Measurements from ENCODE around the gene COPG2.
"Not testable (repeated sequence)": the region's sequence is repeated elsewhere in the genome, so short reads cannot be mapped to it uniquely, and the experiment has no call there.

COPG2 gene

GRCh38 chr7:130650611-130651120 is 17.9 kb downstream of the COPG2 start:
- no peak for DNase-seq (ENCODE audit: low read depth)

DNA sequence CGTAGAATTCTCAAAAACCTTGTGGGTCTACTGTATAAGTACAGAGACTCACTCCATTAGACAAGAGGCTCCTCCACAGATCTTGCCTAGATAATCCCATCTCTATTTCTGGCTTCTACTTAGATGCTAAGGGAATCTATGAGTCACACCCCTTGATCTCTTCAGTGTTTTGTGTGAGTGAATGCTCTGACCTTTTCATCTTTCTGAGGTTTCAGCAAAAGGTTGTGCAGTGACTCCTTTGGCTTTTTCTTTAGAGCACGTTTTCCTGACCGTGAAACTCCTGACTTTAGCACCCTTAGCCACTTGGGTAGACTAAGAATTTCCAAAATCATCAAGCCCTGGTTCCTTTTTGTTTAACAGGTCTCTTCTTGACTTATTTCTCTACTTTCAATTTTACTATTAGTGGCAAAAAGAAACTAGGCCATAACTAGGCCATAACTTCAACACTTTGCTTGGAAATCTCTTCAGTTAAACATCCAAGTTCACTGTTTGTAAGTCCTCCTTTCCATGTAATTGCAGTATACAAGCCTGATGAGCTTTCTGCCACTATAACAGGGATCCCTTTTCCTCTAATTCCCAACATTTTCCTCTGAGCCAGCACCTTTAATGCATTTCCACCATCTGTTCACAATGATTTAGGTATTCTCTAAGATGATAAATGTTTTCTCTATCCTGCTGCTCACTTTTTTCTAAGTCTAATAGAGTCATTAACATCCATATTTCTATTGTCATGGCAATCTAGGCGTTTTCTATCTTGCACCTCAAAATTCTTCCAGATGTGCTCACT is 19.4 kb downstream of the COPG2 start:
- no peak for DNase-seq (ENCODE audit: low read depth)

GRCh38 chr7:130648580-130648979 is 20.0 kb downstream of the COPG2 start:
- no peak for DNase-seq (ENCODE audit: low read depth)

DNA sequence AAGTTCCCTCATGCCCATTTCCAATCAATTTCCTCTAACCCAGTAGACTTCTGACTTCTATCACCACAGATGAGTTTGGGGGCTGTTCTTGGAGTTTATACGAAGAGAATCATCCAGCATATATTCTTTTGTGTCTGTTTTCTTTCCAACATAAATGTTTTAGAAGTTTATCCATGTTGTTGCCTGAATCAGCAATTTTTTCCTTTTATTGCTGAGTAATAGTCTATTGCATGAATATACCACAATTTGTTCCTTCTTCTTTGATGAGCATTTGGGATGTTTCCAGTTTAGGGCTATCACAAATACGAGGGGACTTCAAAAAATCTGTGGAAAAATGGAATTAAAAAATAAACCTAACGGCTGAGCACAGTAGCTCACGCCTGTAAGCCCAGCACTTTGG is 26.2 kb downstream of the COPG2 start:
- DNase-seq (ENCODE audit: low read depth): no peak

DNA sequence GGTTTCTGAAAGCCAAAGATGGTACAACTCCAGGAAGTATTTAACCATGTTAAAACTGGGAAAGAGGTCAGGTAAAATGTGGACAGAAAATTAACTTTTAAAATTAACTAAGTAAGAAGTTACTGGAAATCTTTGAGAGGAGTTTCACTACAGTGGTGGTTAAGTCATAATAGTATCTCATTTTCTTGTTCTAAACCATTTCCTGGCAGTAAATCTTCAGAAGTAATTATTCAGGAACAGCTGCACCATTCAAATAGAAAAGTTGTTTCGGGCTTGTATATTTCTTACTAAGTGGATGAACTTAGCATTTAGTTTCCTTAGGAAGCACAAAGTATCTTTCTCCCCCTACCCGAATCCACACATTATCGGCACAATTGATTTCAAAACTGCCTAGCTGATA is 27.1 kb downstream of the COPG2 start:
- DNase-seq (ENCODE audit: low read depth): no peak

DNA sequence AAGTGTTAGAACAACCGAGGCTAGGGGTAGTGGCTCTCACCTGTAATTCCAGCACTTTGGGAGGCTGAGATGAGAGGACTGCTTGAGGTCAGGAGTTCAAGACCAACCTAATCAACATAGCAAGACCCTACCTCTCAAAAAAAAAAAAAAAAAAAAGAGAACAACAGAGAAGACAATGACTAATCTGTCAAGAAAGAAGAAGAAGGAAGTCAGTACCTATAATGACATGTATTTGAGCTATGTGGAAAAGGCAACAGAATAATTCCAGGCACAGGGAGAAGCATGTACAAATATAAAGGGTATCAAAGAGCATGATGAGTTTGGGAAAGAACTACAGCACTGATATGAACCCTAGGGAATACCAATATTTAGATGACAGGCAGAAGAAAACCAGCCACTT is 27.5 kb downstream of the COPG2 start:
- no peak for DNase-seq (ENCODE audit: low read depth)

GRCh38 chr7:130639388-130639787 is 29.2 kb downstream of the COPG2 start:
- no peak for DNase-seq (ENCODE audit: low read depth)

DNA sequence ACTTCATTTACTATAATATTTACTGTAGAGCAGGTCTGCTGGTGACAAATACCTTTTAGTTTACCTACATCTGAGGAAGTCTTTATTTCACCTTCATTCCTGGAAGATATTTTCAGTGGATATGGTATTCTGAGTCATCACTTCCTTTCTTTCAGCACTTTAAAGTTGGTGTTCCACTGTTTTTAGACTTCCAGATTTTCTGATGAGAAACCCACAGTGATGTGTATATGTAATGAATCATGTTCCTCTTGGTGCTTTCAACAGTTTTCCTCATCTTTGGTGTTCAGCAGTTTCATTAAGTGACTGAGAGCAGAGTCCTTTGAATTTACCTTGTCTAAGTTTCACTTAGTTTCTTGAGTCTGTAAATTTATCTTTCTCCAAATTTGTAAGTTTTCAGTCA is 36.4 kb downstream of the COPG2 start:
- DNase-seq (ENCODE audit: low read depth): no peak

DNA sequence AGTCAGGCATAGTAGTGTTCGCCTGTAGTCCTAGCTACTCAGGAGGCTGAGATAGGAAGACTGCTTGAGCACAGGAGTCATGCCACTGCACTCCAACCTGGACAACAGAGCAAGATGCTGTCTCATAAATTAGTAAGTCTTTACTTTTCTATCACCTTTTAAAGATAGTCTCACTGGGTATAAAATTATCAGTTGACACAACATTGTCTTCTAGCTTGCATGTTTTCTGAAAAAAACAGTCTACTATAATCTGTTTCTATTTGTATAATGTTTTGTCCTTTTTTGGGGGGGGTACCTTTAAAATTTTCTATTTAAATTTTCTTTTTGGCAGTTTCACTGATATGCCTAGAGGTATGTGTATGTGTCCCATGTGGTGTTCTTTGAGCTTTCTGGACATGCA is 39.6 kb downstream of the COPG2 start:
- DNase-seq (ENCODE audit: low read depth): no peak

DNA sequence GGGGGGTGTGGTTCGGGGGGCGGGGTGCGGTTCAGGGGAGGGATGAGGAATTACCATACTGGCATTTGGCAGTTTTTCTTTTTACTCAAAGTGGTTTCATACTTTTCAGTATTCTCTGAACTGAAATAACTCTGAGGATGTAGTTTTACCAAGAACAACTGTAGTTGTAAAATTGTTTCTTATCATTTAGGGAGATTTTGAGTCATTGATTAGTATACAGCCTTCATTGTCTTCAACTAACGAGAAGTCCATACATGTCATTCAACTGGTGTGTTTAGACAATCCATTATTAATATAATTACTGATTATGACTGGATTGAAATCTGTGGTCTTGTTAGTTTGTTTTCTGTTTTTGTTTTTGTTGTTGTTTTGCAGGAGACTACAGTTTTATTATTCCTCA is 40.8 kb downstream of the COPG2 start:
- DNase-seq (ENCODE audit: low read depth): no peak

DNA sequence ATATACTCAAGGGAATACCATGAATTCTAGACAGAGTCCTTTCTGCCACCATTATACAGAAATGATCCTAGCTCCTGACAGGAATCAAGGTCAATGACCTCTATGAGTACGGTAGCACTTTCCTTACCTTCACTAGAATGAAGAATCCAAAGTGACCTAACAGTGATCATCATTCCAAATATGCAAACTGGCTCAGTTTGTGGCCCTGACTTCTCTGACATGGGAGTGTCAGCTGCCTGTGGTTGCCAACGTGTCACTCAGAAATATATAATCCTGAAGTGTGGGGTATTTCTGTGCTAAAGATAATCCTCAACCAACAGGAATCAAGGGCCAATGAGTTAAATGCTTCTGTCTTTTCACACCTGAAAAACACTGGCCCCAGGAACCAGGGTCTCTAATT is 45.7 kb downstream of the COPG2 start:
- DNase-seq (ENCODE audit: low read depth): no peak

DNA sequence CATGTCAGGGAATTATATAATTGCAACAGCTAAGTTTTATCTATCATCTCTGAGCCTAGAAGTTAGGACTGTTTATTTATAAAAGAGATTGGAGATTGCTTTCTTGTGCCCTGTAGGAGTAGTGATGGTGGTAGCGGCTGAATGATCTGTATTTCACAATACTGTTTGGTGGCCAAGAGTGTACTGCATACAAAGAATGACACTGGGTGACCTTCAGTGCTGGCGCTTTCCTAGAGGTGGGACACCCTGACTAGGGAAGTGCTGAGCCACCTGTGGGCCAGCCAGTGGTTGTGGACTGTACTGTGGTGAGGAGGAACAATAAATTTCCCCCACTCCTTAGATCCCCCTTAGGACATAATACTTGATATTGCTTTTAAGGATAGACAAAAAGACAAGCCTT is 53.0 kb downstream of the COPG2 start:
- DNase-seq (ENCODE audit: low read depth): no peak

DNA sequence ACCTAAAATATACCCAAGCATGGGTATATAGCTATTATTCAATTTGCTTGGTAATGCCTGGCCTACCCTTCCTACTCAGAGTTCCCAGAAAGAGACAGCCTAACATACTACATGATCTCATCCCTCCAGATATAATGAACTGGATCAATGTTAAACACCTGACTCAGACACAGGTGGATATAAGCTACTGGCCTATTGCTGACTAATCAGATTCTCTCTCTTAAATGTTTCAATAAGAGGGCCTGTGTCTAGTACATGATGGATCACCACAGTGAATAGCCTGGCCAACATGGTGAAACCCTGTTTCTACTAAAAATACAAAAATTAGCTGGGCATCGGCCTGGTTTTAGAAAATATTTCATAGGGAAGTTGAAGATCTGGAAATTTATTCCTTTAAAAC is 54.1 kb downstream of the COPG2 start:
- no peak for DNase-seq (ENCODE audit: low read depth)

DNA sequence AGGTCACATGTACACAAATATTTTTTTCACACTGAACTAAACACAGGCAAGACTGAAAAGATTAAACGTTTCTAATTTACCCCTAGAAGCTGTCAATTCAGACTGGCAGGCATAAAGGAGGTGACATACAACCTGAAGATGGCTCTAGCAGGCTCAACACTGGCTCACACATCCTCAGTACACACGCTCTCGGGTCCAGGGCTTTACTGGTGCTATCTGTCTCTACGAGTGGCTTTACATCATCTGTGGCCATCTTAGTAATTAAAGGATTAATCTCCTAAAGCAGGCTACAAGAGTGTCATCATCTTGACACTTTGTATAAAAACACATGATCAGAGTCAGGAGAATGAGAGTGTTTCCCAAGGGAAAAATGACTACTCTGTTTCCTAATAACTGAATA is 57.3 kb downstream of the COPG2 start:
- DNase-seq (ENCODE audit: low read depth): no peak

GRCh38 chr7:130607066-130607465 is 61.5 kb downstream of the COPG2 start:
- not testable (repeated sequence) for DNase-seq (ENCODE audit: low read depth)

GRCh38 chr7:130606161-130606560 is 62.4 kb downstream of the COPG2 start:
- DNase-seq (ENCODE audit: low read depth): no peak

GRCh38 chr7:130598056-130598455 is 70.5 kb downstream of the COPG2 start:
- no peak for DNase-seq (ENCODE audit: low read depth)

- DNase-seq (ENCODE audit: low read depth): no peak
These were observed 72.6 kb downstream of the COPG2 start for GRCh38 chr7:130595986-130596385.

DNA sequence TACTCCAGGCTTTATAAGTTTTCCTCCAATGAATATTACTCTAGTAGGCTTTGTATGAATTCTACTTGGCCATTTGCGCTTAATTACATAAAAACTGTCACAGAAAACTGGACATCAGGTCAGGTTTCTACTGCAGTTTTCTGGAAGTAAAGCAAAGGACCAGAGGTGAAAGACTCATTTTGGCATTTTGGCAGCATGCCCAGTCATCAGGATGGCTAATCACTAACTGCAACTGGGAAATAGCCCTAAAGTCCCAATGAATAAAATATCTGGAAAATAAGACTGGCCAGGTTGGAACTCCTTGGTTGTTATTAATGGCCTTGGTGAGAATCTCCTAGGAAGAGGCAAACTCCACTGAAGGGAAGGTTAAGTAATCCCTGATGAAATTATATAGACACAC is 75.5 kb downstream of the COPG2 start:
- DNase-seq (ENCODE audit: low read depth): no peak

DNA sequence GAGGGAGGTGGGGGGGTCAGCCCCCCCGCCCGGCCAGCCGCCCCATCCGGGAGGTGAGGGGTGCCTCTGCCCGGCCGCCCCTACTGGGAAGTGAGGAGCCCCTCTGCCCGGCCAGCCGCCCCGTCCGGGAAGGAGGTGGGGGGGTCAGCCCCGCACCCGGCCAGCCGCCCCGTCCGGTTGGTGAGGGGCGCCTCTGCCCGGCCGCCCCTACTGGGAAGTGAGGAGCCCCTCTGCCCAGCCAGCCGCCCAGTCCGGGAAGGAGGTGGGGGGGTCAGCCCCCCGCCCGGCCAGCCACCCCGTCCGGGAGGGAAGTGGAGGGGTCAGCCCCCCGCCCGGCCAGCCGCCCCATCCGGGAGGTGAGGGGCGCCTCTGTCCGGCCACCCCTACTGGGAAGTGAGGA is 77.1 kb downstream of the COPG2 start:
- DNase-seq (ENCODE audit: low read depth): not testable (repeated sequence)

- not testable (repeated sequence) for DNase-seq (ENCODE audit: low read depth)
These were observed 82.6 kb downstream of the COPG2 start for GRCh38 chr7:130585932-130586331.

GRCh38 chr7:130575110-130575509 is 93.4 kb downstream of the COPG2 start:
- DNase-seq (ENCODE audit: low read depth): not testable (repeated sequence)

GRCh38 chr7:130570144-130570543 is 98.4 kb downstream of the COPG2 start:
- not testable (repeated sequence) for DNase-seq (ENCODE audit: low read depth)

GRCh38 chr7:130566898-130567280 is 101.7 kb downstream of the COPG2 start:
- no peak for DNase-seq (ENCODE audit: low read depth)
